Measurements from ENCODE around the gene GGN.
"Not testable (repeated sequence)": the region's sequence is repeated elsewhere in the genome, so short reads cannot be mapped to it uniquely, and the experiment has no call there.

GGN gene

GRCh38 chr19:38411041-38411712 lies 23.3 kb upstream of the GGN start:
- DNase-seq, result no peak

DNA sequence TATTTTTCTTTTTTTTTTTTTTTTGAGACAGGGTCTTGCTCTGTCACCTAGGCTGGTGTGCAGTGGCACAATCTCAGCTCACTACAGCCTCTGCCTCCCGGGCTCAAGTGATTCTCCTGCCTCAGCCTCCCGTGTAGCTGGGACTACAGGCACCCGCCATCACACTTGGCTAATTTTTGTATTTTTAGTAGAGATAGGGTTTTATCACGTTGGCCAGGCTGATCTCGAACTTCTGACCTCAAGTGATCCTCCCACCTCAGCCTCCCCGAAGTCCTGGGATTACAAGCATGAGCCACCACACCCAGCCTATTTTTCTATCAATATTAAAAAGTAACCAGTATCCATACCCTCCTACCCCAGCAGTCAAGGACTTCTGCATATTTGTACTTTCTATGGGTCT lies 22.6 kb upstream of the GGN start:
- not testable (repeated sequence) for DNase-seq

- no peak for DNase-seq
These were observed 21.8 kb upstream of the GGN start for GRCh38 chr19:38409631-38410133.

DNA sequence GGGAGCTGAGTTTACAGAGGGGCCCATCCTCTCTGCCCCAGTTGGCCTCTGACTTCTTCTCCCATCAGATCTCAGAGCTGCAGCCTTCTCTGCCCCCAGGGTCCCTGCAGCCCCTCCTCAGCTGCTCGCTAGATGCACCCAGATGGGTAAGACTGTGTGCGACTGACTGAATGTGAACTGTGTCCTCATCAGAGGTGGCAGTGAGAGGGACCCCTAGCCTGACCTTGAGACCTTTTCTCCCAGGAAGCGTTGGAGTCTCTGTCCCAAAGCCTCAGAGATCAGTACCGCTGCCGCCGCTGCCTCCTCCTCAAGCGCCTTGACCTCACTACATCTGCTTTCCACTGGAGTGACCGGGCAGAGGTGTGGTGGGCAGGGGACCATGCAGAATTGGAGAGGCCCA lies 17.4 kb upstream of the GGN start:
- DNase-seq, result no peak

DNA sequence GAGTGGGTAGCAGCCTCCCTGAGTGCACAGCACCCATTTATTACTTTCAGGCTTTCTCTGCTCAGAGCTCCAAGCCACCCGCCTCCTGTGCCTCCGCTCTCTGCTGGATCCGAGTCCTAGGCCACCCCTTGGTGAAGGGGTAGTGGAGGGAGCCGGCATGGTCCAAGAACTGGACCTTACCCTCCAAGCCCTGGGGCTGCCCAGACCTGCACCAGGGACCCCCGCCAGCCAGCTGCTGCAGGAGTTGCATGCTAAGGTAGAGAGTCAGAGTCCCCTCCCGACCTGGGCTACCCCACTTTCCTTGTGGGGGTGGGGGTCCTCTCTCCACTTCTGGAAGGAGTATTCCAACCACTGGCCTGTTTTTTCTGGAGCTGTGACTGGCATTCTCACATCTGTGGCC lies 17.0 kb upstream of the GGN start:
- no peak for DNase-seq

DNA sequence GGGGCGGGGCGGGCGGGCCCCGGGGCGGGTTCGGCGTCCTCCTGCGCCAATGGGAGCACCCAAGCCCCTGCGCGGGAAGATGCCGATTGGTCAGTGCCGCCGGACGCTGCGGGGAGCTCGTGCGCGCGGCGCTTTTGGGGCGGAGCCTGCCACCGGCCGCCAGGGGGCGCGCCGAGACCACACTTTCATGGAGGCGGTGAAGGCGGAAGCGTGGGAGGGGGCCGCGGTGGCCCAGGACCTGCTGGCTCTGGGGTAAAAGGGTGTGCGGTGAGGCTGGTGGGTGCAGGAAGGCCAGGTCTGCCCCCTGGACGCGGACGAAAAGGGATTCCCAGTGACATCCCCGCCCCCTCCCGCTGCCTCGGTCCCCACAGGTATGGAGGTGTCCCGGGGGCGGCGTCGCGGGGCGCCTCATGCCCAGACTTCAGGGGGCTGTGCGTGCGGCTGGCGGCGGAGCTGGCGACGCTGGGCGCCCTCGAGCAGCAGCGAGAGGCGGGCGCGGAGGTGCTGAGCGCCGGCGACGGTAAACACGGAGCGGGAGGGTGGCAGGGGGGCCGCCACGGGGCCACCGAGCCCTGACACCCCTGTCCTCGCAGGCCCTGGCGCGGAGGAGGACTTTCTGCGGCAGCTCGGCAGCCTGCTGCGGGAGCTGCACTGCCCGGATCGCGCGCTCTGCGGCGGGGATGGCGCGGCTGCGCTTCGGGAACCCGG lies 15.3 kb upstream of the GGN start, which contains the start of gene FAM98C:
Gene FAM98C (plus strand): TSS at position 127 of the 708 bp plus-strand sequence. CDS start 61 bp downstream, at position 188.
- DNase-seq, result peak; percentile 97

DNA sequence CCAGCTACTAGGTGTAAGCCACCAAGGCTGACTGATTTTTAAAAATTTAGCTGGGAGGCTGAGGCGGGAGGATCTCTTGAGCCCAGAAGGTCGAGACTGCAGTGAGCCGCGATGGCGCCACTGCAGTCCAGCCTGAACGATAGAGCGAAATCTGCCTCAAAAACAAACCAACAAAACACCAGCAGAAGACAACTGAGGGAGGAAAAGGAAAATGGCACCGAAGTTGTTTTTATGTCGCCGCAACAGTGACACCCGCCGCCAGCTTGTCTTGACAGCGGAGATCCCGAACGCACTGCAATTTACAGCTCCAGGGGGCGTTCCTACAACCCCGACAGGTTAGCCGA lies 14.8 kb upstream of the GGN start:
- DNase-seq, result no peak

DNA sequence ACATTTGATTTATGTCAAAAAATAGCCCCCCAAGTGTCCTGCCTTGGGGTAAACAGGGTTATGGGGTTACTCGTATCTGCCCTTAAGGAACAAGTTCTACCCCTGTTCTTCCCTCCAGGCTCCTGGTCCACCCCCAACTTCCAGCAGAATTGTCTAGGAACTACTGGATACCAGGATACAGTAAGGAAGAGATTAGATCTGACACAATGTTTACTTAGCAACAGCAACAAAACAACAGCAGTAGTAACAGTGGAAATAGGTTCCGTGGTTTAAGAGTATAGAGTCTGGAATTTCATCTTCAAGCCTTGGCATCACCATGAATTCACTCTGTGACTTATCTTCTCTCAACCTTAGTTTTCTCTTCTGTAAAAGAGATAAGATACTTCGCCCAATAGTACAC lies 13.3 kb upstream of the GGN start:
- no peak for DNase-seq

- no peak for DNase-seq
These were observed 12.5 kb upstream of the GGN start for GRCh38 chr19:38400361-38400760.

- DNase-seq, result no peak
These were observed 11.7 kb upstream of the GGN start for GRCh38 chr19:38399537-38399936.

- no peak for DNase-seq
These were observed 11.2 kb upstream of the GGN start for GRCh38 chr19:38399081-38399480.

DNA sequence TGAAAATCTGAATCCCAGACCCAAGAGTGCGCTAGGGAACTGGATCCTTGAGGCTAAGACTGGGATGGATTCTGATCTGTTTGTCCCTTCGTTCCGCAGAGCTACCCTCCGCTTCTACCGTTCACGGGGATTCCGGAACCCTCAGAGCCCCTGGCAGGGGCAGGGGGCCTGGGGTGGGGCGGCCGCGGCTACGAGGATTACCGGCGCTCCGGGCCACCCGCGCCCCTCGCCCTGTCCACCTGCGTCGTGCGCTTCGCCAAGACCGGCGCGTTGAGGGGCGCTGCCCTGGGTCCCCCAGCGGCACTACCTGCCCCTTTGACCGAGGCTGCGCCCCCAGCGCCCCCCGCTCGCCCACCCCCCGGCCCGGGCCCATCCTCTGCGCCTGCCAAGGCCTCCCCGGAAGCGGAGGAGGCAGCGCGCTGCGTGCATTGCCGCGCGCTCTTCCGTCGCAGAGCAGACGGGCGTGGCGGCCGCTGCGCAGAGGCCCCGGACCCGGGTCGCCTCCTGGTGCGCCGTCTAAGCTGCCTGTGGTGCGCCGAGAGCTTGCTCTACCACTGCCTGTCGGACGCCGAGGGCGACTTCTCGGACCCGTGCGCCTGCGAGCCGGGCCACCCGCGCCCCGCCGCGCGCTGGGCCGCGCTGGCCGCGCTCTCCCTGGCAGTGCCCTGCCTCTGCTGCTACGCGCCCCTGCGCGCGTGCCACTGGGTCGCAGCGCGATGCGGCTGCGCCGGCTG lies 7.7 kb upstream of the GGN start:
- peak; percentile 51 to 63 for DNase-seq

GRCh38 chr19:38394488-38394887 lies 6.7 kb upstream of the GGN start:
- peak; percentile 74 to 83 for DNase-seq

DNA sequence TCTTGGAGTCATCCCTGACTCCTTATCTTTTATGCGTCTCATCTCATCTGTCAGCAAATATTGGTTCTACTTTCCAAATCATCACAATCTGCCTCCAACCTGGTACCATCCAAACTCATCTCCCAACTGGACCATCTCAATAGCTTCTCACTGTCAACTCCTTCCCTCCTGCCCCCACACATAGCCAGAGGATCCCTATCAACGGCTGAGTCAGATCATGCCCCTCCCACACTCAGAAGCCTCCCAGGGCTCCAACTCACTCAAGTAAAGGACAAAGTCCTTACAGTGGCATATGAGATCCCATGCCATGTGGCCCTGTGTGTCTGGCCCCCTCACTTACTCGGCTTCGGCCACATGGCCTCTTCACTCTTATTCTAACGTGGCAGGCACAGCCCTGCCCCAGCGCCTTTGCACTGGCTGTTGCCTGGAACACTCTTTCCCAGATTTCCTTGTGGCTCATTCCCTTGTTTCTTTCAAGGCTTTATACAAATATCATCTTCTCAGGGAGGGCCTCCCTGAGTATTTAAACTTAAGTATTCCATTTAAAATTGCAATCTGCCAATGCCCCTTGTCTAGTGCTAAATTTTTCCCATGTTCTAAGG lies 5.0 kb upstream of the GGN start:
- DNase-seq, result no peak

DNA sequence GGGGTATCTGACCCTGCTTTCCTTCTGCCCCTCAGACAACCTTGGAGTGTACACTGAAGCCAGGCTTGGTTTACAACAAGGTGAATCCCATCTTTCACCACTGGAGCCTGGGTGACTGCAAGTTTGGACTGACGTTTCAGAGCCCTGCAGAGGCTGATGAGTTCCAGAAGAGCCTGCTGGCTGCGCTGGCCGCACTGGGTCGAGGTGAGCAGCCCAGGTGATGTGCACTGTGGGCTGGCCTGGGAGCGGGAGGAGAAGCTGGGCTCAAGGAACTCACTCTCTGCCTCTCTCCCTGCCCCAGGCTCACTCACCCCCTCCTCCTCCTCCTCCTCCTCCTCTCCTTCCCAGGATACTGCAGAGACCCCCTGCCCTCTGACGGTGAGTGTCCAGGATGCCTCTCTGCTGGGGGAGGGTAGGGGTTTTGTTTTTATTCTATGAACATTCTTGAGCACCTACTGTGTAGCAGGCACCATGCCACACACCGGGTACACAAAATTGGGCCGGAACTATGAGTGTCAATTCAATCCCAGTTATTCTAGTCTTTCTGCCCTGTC lies 4.2 kb upstream of the GGN start:
- DNase-seq, result no peak

GRCh38 chr19:38389957-38390924 lies 2.4 kb upstream of the GGN start:
- DNase-seq, result no peak

GRCh38 chr19:38389101-38389925 lies 1.5 kb upstream of the GGN start:
- DNase-seq, result no peak

DNA sequence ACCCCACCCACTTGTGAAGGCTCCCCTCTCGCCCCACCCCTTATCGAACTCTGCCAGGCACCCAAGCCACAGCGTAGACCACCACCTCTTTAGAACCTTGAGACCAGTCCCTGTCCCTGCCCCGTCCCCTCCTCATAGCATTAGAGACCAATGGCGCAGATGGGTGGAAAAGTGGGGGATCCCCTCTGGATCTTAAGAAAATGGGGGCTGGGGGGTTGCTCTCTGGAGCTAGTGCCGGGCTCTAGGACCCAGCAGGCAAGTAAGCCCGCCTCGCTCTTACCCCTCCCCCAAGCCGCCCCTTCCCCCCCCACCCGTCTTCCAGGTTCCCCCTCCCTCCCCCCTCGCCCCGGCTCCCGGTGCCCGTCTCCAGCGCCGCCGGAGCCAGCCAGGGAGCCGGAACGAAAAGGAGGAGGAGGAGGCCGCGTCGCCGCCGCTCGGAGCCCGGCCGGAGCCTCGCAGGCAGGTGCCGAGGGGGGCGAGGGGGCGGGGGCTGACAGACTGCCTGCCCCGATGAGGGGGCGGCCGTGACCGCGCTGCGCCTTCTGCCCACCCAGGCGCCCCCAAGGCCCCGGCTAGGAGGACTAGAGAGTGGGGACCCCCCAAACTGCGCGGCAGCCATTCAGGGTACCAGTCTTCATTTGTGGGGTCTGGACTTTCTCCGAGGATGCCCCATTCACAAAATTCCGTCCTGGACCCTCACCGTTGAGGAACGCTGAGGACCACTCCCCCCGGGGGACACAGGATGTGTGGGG lies 691 bp upstream of the GGN start, which contains the start of gene SPRED3:
Gene SPRED3 (plus strand): TSS at position 349 of the 752 bp plus-strand sequence. CDS start 1,606 bp downstream, outside the sequence.
- DNase-seq, result peak in 1 of 2 donors; percentile 17

- DNase-seq, result peak in 1 of 2 donors; percentile 27
These were observed 774 bp downstream of the GGN start for GRCh38 chr19:38386971-38387549.

All from stimulated activated CD4-positive, alpha-beta T cell treated with anti-CD3 and anti-CD28 coated beads, Interleukin-2, amount 100 ng/mL, for 24 hours (primary cell).